Anterior cingulate cortex (tissue), 58 donors: ENCODE measurements around the gene MPPED1.
A peak's percentile ranks its signal among the peaks of the same experiment; 100 is the strongest.

Experiments
- DNase-seq, 58 donors: peaks; one replicate each; lab custom pipeline; 2025; lab: John Stamatoyannopoulos, UW

Gene MPPED1

GRCh38 chr22:43510281-43511070 lies 98.7 kb downstream of the MPPED1 start:
- DNase-seq: no peak

DNA sequence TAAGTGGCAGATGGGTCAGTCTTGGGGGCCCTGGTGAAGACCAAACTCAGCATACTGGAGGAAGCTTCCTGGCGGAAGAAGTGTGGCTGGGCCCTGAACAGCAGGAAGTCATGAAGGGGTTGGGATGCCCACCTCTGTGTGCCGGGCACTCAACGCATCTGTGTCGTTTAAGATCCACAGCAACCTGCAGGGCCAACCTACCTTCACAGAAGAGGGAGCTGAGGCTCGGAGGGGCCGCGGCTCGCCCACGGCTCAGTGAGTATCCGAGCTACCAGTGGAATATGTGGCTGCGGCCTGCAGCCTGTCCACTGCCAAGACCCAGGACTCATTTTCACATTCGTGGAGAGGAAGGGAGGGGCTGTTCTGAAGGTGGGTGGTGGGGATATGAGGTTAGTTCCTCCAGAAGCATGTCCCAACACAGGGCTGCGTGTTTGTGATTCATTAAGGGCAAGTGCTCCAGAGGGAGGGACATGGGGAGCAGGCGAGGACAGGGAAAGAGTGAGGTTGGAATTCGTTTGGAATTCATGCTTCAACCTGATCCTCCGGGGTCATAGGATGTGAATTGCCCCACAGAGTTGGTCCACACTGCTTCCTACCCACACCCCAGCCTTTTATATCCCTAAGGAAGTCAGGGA lies 99.6 kb downstream of the MPPED1 start:
- DNase-seq: no peak

DNA sequence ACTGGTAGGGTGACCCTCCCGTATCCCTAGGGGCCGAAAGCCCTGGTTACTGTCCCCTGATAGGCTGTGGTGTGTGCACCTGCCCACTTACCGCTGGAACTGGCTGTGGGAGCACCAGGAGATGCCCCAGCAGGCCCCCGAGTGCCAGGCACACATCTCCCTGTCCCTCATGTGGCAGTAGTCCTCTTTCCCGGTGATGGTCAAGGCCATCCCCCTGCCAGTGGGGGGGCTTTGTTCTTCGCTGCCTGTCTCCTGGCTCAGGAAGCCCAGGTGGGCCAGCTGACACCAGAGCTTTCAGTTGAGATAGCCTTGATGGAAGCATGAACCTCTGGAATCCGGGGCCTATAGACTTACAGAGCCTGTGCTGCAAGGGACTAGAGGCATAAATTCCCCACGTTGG lies 100.5 kb downstream of the MPPED1 start:
- no peak for DNase-seq

DNA sequence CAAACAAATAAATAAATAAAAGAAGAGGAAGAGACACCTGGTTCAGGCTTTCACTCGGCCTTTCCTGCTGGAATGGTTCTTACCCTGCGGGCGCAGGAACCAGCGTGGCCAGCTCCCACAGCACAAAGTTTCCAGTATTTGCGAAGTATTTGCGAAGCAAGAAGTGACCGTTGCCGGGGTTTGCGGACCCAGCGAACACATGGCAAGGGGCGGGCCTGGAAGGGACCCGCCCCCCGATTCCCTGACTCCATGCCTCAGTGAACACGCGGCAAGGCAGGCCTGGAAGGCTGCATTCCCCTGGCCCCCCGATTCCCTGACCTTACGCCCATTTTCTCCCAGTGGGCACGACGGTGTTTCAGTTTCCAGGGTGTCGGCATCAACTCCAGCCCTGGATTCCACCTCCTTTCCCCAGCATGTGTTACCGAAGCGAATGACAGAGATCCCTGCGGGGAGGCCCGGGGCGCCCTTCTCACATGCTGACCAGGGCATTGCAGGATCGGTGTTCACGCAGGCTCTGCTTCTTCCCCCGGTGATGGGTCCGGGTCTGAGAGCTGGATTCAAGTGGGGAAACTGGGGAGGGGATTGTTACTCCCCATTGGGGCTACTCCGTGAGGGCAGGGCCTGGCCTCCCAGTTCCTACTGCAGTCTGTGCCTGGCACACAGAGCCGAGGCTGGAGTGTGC lies 102.8 kb downstream of the MPPED1 start:
- DNase-seq: no peak

- no peak for DNase-seq
Measured at GRCh38 chr22:43515411-43515810, 103.6 kb downstream of the MPPED1 start.

DNA sequence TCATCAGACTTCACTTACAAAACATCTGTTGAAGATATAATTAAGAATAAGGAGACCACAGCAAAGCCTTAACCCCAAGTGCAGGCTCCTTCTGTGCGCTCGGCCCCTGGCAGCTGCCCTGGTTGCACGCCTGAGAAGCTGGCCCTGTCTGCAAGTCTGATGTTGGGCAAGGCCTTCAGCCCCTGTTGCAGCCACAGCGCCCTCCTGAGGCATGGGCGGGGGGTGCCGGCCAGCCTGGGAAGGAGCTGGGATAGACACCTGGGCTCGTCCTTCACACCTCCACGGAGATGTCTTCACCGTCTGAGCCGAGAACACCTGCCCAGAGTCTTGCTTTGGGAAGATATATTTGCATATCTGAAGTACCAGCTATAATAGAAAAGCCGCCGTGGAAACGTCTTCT lies 104.1 kb downstream of the MPPED1 start:
- no peak for DNase-seq

DNA sequence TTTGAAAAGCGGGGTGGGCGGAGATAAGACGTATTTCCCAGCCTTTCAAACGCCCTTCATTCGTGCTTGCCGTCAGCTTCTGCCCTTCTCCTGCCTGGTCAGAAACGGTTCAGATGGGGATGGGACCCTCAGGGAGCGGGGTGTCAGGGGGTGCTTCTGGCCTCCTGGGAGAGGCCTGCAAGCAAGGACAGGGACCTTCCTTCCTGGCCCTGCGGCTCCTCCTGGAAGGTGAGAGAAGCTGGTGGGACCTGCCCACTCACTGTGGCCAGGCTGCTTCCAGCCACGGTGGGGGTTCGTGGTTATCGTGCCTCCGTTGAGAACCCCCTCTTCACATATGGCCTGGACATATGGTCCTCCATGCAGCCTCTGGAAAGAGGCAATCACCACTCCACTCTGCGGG lies 104.6 kb downstream of the MPPED1 start:
- no peak for DNase-seq

DNA sequence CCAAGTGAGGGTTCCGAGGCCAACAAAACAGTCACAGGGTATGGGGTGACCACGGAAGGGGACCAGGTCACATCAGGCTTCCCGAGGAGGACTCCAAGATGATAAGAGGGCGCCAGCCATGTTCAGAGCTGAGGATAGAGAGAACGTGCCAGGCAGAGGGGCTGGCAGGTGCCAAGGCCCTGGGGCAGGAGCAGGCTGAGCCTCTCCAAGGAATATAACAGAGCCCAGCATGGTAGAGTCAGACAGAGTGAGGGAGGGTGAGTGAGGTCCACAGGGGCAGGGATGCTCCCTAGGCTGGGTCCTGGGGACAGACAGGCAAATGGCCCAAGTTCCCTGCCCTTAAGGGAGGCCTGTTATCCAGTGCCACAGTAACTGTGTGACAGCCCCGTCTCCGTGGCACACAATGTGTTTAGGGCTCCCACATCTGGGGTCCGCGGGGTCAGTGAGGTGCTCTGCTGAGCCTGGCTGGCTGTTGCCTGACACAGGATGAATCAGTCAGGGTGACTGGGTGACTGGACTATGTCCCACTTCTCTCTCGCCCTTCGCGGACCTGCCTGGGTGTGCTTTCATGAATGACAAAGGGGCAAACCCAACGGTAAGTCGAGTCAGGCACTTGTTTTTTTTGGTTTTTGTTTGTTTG lies 105.3 kb downstream of the MPPED1 start:
- DNase-seq: no peak

- DNase-seq: no peak
Measured at GRCh38 chr22:43520632-43521039, 108.8 kb downstream of the MPPED1 start.

- DNase-seq: no peak
Measured at GRCh38 chr22:43521716-43522115, 109.9 kb downstream of the MPPED1 start.

- no peak for DNase-seq
Measured at GRCh38 chr22:43526117-43526655, 114.4 kb downstream of the MPPED1 start.

DNA sequence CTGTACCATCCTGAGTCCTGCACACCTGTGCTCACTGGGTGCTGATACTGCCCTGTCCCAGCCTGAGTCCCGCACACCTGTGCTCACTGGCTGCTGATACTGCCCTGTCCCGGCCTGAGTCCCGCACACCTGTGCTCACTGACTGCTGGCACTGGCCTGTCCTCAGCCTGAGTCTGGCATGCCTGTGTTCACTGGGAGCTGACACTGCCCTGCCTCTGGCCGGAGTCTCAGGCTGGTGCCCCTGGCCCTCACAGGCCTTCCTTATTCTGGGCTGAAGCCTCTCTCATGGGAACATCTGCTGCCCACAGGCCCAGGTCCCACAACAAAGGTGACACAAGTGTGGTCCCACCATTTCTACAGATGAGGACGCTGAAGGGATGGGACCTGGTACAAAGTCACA lies 115.1 kb downstream of the MPPED1 start:
- no peak for DNase-seq

- DNase-seq: no peak
Measured at GRCh38 chr22:43528601-43529360, 117.0 kb downstream of the MPPED1 start.

DNA sequence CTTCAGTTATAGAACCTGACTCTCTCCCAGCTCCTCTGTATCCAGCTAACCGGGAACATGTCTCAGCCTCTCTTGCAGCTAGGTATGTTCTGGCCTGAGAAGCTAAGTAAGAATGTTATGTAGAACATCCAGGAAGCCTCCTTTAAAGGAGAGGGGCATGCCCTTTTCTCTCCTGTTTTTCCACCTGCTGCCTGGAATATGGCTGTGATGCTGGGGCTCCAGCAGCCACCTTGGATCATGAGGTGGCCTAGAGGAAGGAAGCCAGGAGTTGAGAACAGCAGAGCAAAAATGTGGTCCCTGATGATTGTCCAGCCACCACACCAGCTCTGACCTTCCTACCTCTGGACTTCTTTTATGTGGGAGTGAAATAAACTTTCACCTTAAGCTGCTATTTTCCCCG lies 117.6 kb downstream of the MPPED1 start:
- no peak for DNase-seq

- no peak for DNase-seq
Measured at GRCh38 chr22:43529934-43530333, 118.1 kb downstream of the MPPED1 start.

DNA sequence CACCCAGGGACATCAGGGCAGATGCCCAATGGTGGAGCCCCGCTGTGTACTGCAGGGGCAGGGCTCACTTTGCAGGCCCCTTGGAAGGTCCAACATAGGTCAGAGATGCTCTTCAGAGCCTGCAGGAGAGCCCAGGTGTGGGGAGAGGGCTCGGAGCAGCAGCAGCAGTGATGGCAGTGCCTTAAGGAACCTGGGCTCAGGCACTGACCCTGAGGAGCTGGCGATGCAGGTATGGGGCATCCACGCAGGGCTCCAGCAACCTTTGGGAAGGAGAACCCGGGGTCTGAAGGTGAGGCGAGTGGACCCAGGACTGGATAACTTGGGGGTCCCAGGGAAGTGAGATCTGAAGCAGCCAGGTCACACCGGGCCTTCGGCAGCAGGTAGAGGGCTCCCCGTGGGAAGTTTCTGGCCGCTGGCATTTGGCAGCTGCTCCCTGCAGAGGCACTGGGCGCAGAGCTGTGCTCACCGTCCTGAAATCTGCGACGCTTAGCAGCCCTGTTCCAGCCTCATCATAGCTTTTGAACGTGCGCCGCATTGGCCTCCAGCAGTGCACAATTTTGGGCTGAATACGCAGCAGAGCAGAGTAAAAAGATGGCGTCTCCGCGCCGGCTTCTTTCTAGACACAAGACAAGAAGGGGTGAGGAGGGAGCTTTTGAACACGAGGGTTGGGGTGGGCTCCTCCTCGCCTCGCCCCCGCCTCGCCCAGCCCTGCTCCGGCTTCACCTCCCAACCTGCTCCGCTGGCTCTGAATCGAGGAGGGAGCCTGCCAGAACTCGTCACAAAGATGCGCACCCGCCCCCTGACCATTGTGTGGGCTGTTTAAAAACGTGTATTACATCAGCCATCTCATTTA lies 118.8 kb downstream of the MPPED1 start:
- DNase-seq: peak in 26 of 58 donors; percentile 6 to 55 (median 28)

DNA sequence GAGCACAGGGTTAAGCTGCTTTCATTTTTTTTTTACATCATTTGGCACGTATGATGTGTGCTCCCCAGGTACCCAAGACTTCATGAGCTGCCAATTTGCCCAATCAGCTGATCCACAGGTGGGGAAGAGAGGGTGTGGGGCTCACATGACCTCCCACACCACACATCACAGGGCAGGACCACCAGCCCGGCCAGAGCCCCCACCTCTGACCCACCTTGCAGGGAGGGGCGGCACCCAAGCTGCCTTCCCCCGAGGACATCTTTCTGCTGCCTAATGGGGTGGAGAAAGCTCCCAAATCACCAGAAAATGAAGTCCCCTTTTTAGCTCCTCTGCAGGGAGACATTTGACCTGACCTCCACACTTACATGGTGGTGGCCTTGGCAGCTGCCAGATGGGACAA lies 119.8 kb downstream of the MPPED1 start:
- no peak for DNase-seq

DNA sequence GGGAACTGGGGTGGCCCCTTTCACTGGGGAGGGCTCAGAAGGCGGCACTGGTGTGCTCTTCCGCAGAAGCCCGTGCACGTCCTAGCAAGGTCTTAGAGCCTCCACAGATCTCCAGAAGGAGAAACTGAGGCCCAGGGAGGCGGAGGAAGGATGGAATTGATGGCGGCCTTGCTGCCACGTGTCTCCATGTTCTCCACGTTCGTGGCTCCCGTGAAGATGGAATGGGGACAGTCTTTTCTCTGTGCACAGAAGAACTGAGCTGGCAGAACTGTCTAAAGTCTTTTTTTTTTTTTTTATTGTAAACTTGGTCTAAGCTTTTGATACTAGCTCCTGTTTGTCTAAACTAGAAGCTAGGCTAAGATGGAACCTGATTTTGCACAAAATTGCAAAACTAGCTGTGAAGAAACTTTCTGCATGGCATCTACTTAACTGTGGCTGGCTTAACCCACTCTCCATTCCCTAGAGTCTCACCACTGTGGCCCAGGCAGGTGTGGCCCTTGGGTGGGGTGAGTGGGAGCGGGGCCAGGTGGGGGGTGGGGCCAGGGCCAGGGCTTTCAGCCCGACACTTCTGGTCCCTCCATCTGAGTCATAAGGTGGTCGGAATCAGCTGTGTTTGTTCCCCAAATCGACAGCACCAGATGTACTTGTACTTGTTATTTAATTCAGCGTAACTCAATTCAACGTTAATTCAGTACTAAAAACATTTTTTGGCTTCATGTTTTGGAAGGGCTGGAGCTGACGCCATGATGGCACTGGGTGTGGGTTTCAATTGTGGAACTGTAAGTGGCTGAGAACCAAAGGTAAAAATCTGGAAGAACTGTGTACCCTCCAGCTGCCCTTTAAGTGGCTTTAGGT lies 120.7 kb downstream of the MPPED1 start:
- no peak for DNase-seq
